NCI-H2227 (cell line): ENCODE data around the gene VPS36.
A peak's percentile ranks its signal among the peaks of the same experiment; 100 is the strongest.
"Not testable (repeated sequence)": the region's sequence is repeated elsewhere in the genome, so short reads cannot be mapped to it uniquely, and the experiment has no call there.

Experiments used
- DNase-seq: peaks from one replicate; lab custom pipeline; 2025; ENCODE audit not compliant: unreplicated experiment; lab: John Stamatoyannopoulos, UW

VPS36 gene, protein sequence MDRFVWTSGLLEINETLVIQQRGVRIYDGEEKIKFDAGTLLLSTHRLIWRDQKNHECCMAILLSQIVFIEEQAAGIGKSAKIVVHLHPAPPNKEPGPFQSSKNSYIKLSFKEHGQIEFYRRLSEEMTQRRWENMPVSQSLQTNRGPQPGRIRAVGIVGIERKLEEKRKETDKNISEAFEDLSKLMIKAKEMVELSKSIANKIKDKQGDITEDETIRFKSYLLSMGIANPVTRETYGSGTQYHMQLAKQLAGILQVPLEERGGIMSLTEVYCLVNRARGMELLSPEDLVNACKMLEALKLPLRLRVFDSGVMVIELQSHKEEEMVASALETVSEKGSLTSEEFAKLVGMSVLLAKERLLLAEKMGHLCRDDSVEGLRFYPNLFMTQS

DNA sequence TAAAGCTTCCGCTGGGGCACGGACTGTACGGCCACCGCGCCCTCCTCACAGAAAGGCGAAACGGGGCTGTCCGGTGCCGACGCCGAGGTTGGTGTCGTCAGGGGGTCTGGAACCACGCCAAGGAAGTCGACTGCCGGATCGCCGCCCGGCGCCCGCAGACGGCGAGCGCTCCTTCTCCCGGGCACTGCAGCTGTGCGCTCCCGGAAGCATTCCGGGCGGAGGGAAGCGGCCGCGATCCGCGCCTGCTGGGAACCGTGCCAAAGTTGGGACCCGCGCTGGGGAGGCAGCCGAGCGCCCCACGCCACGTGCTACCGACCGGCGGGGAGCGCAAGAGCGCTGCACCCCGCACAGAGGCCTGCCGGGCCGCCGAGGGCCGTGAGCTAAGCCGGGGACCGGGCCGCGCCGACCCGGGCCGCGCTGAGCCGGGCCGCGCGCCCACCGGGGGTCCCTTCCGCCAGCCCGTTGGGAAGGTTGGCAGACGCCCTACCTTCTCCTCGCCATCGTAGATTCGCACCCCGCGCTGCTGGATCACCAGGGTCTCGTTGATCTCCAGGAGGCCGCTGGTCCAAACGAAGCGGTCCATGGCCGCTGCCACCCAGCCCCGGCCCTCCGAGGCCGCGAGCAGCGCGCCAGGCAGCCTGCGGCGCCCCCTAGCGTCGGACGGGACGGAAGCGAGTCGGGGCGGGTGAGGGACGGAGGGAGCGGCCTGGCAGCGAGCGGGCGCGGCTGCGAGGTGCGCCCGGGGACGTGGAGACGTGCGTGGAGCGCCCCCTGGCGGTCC, at the start of gene VPS36:
Gene VPS36, minus strand, starts transcription at position 623 of the 781 bp plus-strand sequence. Its CDS starts 40 bp downstream, at position 583.
- DNase-seq, result peak; percentile 96

DNA sequence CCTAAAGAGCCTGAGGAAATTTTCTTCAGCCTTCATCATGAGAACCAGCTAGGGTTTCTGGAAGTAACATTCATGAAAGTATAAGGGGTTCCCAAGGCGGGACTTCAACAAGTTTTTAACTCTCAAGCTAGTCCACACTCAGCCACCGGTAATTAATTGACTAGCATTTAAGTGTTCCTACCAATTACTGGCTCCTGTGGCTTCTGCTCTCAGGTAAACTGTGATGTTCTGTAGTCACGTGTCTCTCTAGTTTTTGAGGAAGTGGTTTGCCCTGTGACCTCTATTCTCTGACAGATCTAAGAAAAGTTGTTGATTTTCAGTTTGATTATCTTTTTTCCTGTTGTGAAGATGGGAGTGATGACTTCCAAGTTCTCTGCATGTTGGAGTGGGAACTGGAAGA, 47.5 kb upstream of the VPS36 start:
- not testable (repeated sequence) for DNase-seq

DNA sequence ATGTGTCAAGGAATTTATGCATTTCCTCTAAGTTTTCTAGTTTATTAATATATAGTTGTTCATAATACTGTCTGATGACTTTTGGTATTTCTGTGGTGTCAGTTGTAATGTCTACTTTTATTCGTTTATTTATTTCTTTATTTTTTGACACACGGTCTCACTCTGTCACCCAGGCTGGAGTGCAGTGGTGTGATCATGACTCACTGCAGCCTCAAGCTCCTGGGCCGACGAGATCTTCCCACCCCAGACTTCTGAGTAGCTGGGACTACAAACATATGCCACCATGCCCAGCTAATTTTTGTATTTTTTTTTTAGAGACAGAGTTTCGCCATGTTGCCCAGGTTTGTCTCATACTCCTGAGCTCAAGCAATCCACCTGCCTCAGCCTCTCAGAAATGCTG, 43.8 kb upstream of the VPS36 start:
- DNase-seq, result not testable (repeated sequence)

DNA sequence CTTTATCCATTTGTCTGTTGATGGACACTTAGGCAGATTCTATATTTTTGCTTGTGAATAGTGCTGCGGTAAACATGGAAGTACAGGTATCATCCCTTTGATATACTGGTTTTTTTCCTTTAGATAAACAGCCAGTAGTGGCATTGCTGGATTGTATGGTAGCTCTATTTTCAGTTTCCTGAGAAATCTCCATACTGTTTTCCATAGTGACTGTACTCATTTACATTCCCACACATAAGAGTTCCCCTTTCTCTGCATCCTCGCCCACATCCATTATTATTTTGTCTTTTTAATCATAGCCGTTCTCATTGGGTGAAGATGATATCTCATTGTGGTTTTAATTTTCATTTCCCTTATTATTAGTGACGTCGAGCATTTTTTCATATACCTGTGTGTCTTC, 40.6 kb upstream of the VPS36 start:
- not testable (repeated sequence) for DNase-seq

DNA sequence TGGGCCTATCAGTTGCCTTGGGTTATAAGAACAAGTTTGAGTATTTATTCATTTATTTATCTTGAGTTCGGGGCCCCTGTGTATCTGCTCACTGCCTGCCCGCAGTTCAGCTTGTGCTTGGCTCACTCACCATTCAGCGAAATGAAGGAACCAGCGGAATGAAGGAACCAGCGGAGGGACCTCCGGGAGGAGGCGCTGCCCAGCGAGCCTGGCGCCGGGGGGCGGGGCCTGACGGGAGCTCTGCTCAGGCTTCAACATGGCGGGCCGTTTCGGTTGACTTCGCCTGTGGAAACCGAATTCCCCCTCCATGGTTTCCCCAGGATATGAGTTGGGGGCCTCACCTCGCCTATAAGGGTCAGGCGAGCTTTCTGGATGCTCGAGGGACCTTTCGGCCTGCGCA, 38.3 kb upstream of the VPS36 start:
- DNase-seq, result not testable (repeated sequence)

DNA sequence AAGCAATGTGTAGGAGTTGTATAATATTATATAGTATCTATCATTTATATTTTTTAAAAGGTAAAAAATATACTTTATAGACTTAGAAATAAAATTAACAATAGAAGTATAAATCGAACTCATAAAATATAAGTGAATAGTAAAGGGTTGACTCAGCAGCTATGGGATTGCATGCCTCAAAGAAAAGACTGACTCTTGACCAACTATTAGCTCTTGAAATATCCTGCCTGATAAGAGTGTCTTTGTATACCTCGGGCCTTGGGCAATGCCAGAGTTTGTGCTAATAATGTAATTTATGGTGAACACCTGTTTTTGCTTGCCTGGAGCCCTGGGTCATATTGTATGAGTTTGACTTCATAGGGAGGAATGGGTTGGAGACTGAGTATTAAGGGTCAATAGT, 36.6 kb upstream of the VPS36 start:
- not testable (repeated sequence) for DNase-seq

DNA sequence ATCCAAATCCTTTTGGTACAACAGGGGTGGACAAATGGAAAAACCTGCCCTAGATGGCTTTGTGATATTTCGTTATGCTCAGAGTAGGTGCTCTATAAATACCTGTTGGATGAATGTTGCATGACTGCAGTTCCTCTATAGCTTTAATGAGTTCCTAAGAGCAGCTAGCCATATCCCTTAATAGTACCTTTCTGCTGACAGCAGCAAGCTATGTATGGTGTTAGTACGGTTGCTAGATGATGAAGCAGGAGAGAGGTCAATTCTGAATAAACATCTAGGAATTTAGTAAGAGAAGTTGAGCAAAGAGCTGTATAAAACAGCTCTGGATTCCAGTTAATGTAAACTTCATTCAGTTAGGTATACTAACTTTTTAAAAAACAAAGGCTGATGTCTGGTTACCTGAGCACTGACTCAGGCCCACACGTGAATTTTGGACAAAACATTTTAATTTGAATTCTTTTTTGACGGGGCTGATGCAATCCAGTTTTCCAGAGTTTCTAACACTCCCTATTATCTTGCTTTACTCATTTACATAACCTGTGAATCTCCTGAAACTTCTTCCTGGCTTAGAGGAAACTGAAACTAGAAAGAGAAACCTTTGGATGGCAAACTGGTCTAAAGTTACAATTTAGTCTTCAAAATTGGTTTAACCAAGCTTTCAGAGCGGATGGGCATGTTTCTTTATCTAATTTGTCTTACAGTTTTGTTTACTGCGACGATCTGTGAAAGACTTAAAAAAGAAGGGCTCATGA, 30.4 kb upstream of the VPS36 start:
- not testable (repeated sequence) for DNase-seq

DNA sequence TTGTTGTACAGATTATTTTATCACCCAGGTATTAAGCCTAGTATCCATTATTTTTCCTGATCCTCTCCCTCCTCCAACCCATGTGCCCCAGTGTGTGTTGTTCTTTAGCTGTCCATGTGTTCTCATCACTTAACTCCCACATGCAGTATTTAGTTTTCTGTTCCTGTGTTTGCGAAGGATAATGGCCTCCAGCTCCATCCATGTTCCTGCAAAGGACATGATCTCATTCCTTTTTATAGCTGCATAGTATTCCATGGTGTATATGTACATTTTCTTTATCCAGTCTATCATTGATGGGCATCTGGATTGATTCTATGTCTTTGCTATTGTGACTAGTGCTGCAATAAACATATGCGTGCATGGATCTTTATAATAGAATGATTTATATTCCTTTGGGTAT, 18.1 kb upstream of the VPS36 start:
- not testable (repeated sequence) for DNase-seq

DNA sequence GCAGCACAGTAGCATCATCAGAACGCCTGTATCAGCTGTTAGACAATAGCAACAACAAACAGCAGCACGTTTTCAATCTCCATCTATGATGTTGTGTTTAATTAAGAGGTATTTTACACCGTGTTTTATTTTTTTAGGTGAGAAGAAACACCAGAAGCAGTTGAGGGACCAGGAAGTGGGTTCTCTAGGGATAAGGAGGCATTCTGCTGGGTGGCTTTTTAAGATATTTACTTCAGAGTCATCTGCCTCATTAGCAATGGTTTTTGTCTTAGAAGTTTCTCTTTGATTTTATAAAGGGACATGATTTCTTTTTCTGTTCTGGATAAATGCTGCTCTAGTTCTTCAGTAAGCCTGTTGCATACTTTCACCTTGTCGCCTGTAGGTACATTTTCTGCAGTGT, 13.1 kb upstream of the VPS36 start:
- no peak for DNase-seq

DNA sequence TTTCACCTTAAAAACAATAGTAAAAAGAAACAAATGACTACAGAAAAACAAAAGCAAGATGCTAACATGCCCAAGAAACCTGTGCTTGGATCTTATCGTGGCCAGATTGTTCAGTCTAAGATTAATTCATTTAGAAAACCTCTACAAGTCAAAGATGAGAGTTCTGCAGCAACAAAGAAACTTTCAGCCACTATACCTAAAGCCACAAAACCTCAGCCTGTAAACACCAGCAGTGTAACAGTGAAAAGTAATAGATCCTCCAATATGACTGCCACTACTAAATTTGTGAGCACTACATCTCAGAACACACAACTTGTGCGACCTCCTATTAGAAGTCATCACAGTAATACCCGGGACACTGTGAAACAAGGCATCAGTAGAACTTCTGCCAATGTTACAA, 10.8 kb upstream of the VPS36 start:
- DNase-seq, result no peak

DNA sequence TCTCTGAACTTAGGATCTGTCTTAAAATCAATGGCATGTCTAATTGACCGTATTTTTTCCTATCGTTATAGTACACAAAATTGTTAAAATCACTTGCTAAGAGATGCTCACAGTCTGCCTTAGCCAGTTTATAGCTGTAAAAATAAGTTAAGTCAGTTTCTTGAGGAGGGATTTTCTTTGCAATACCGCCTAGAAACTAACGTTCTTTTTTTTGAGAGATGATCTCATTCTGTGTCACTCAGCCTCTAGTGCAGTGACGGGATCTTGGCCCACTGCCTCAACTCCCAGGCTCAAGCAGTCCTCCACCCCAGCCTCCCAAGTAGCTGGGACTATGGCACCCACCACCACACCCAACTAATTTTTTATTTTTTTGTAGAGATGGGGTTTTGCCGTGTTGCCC, 9.2 kb upstream of the VPS36 start:
- no peak for DNase-seq

DNA sequence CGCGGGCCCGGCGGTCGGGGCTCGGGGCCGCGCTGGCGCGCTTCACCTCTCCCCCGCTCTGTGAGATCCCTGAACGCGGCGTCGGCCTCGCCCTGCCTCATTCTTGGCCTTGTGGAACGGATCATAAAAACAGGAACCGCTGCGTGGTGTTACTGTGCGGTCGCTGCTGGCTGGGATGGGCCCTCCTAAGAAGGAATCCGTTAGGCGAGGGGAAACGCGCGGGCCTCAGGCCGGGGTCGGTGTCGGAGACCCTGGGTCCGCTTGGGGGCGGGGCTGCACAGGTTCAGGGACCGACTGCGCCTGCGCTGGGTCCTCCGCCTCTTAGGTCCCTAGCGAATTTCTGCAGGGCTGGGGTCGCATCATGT, 5.2 kb upstream of the VPS36 start:
- peak; percentile 82 for DNase-seq

DNA sequence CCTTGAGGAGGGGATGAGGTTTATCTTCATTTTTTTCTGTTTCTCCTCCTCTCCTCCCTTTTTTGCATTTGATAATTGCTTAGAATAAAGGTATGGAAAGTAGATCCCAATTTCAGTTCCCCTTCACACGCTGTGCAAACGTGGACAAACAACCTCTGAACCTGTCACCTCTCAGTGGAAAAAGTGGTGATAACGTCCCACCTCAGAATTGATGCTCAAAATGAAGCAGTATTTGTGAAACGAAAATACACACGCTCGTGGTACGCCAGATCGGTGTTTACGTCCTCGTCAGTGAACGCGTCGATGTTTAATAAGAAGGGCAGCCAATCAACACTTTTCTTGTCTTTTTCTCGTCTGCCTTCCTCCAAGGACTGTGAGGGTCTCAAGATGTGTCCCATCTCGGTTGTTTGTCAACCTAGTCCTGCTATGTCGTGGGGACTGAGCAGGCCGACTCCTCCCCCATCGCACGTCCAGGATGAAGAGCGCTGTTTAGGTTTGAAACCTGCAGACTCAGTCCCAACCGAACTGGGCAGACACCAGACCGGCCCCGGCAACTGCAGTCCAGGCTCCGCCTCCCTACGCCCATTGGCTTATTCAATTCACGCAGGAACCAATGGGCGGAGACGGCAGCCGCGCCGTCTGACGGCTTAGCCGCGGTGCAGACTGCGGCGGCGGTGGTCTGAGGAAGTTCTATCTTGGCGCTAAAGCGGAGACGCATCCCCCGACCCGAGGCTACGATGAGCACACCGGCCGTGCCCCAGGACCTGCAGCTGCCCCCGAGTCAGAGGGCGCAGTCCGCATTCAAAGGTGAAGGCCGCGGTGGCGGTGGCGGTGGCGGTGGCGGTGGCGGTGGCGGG, 4.6 kb upstream of the VPS36 start, which contains the start of gene CKAP2:
Gene CKAP2, plus strand, starts transcription at position 659 of the 857 bp plus-strand sequence. Its CDS starts 79 bp downstream, at position 738.
- DNase-seq, result peak; percentile 94

DNA sequence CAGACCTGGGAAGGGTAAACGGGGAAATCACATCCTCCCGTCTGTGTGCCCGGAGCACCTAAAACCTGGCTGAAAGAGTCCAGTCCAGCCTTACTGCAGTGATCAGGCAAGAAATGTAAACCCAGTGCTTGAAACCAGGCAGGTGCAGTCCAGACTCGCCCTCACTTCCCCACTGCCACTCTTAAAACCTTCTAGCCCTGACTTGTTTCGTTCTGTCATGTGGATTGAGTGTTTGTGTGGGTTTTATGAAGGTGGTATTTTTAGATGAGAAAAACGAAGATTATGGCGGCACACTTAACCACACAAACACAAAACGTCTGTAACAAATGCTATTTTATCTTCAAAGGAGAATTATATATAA, 4.0 kb upstream of the VPS36 start:
- peak; percentile 6 for DNase-seq

DNA sequence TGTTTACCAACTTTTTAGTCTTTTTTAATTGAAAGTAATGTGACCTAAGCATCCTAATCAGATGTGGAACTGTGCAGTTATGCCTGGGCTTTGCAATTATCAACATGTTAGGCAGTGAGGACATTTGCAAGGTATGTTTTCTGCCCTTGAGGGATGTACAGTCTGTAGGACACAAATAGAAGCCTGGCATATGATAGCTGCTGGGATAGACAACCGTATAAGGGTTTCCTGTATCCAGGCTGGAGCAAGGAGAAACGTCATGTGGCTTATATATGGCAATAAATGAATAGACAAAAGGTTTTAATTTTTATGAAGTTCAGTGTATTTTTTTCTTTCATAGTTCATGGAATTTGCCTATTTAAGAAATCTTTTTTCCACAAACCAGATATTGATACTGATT, 2.0 kb upstream of the VPS36 start:
- no peak for DNase-seq

DNA sequence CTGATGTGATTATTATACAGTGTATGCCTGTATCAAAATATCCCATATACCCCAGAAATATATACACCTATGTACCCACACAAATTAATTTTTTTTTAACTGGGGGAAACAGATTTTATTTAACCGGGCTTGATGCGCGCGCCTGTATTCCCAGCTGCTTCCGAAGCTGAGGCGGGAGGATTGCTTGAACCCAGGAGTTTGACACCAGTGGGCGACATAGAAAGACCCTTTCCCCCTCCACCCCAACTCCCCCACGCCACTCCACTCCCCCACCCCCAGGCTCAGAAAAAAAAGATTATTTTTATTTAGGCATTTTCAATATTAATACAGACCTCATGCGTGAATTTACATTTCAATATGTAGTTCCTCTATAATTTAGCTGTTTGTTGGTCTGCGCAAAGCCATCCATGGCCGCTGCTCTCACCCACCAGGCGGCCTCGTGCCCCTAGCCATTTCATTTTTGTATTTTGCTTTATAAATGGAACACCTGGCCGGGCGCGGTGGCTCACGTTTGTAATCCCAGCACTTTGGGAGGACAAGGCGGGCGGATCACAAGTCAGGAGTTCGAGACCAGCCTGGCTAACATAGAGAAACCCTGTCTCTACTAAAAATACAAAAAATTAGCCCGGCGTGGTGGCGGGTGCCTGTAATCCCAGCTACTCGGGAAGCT, 836 bp upstream of the VPS36 start:
- no peak for DNase-seq

DNA sequence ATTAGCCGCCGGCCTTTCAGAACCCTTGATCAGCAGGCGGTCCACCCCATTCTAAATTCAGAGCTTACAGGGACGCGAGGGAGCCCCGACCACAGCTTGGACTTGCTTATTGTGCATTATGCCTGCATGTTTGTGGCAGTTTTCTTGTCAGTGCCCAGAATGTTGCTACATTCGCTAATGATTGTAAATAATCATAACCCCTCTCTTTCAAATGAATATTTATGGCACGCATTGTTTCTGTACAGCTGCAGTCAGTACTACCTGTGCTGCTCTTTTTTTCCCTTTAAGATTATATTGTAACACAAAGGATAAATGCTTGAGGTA, 321 bp upstream of the VPS36 start:
- no peak for DNase-seq

DNA sequence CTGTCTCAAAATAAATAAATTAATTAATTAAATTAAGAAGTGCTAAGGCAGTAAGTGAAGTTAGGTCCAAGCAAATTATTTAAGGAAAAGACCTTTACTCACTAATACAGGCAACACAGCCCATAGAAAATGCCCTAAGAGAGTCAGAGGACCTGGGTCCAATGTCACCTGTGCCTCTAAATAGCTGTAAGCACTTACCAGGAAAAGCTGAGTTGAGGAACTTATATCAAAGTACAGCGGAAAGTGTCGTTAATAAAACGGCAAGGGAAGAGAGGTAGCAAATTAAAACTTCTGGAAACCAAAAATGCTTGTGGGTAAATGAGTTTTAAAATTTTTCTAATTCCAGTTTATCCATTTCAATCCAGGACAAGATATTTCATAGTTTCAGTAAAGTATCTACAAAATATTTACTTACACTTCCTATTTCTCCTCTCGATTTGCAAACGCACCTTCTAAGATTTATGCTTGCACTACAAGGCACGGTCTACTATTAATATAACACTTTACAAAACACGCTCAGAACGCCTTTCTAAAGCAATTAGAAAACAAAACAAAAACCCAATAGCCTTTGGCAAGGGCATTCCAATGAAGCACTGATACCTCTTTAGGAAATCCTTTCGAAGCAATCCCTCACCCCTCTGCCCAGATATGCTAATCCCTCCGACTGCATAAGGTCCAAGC, 963 bp downstream of the VPS36 start:
- DNase-seq, result no peak

DNA sequence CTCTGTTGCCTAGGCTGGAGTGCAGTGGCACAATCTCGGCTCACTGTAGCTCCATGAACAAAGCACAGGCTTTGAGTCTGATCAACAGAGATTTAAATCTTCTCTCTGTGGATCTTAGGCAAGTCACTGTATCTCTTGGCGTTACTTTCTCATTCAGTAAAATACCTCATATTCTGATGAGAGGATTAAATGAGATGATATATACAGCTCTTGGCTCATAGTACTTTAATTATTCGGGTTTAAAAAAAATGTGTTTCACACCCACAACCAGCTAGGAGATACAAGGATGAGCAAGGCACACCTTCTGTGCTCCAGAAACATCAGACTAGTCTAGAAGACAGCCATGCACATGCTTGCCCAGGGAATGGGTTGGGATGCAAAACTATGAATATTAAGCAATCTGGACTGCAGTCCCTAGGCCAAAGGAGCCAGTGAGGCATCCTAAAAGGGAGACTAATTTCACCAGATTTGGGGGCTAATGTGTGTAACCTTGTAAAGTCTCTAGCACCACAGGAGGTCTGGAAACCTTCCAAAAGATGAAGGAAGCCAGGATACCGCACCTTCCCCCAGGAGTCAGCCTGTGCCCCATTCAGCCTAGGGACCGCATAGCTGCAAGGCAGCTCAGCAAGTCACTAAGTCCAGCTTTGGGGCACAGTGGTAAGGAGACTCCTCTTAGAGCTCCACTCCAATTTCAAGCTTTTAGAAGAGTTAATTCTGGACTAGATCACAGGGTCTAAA, 2.5 kb downstream of the VPS36 start:
- DNase-seq, result no peak
